Adrenal gland (tissue), 12 donors: ENCODE results near the gene MYH11. TPM values are rescaled to one million over a fixed set of nuclear protein-coding genes. Genes with fewer than 3 reads are reported as not detected.

Experiments
- DNase-seq, 7 donors: peaks; one replicate each; pipeline ENCODE4 v3.0.0-alpha.2; 2019 to 2020
- H3K27ac ChIP-seq, 5 donors: fragments of 200-600 bp; sonication (generic) in 4 of 5; 1 replicate in 3 of 5; 2 replicates in 2 of 5; pipeline versions ENCODE4 v1.5.1 to v1.8.0; 2016 to 2020; ENCODE audit warnings: mild to moderate bottlenecking in 1 of 5
- H3K27me3 ChIP-seq: fragments of 200-600 bp; 2 replicates; pipeline ENCODE4 v1.8.0; 2021
- H3K36me3 ChIP-seq, 2 donors: fragments of 200-600 bp; replicated peaks in 1 of 2; 1 replicate in 1 of 2; 2 replicates in 1 of 2; pipeline versions ENCODE4 v1.5.1 to v1.8.0; 2018 to 2022
- H3K4me1 ChIP-seq, 2 donors: fragments of 200-600 bp; replicated peaks in 1 of 2; 1 replicate in 1 of 2; 2 replicates in 1 of 2; pipeline versions ENCODE4 v1.5.1 to v1.8.0; 2018 to 2021
- H3K4me3 ChIP-seq, 4 donors: fragments of 200-600 bp; sonication (generic) in 3 of 4; one replicate each; pipeline ENCODE4 v1.5.1; 2016 to 2018
- H3K9me3 ChIP-seq, 3 donors: fragments of 200-600 bp; sonication (generic) in 1 of 3; replicated peaks in 1 of 3; 1 replicate in 2 of 3; 2 replicates in 1 of 3; pipeline versions ENCODE4 v1.5.1 to v1.8.0; 2016 to 2021
- POLR2A ChIP-seq, 2 donors: fragments of 450-650 bp; IDR thresholded peaks; one replicate each; pipeline ENCODE4 v1.6.1; 2017; ENCODE audit warnings: antibody characterized with exemption in 2 of 2, mild to moderate bottlenecking in 2 of 2, moderate library complexity in 1 of 2
- WGBS, 4 donors: extraction: QIAGEN DNeasy Blood & Tissue Kit in 2 of 4; methylation state at CpG; one replicate each; pipeline versions ENCODE4 v1.1.5 to v1.1.7; 2013 to 2017; 5-methylcytosine and 5-hydroxymethylcytosine counted together
- intact Hi-C, 2 donors: fragments of 100-400 bp; cut with DNase I; formaldehyde crosslinking; loops; one replicate each; pipeline versions ENCODE4 v1.14.1 to v1.15.0; 2022 to 2023
- polyA plus RNA-seq, 3 donors: library from polyadenylated mRNA; stranded (reverse); fragments of 200-250 nt in 2 of 3; fragments of 350-450 nt in 1 of 3; fragmentation: Illumina TruSeq in 1 of 3; extraction: RNeasy Lipid Tissue Mini Kit (QIAGEN cat#74804) in 1 of 3; gene quantifications; one replicate each; pipeline ENCODE4 v1.2.3, GENCODE V29; 2013 to 2014
- total RNA-seq, 9 donors: library from RNA; depleted of rRNA in 4 of 9; stranded (reverse); fragments of >200 nt in 4 of 9; fragments of 120-200 nt in 1 of 9; fragmentation: NEBNext Ultra II Directional in 1 of 9; extraction: Animal tissue kit (Norgen Biotek cat#: 25700) in 1 of 9; gene quantifications; one replicate each; pipeline versions ENCODE4 v1.1.0 to v1.2.4, GENCODE V29; 2013 to 2023
- TF ChIP-seq, protein P1 (sequence below), 6 experiments: fragments of 450-650 bp in 4 of 6; fragments of 200-600 bp in 2 of 6; sonication (generic) in 1 of 6; IDR thresholded peaks; 1 replicate in 5 of 6; 2 replicates in 1 of 6; pipeline versions ENCODE4 v1.5.1 to v1.8.0; 2016 to 2021; ENCODE audit warnings: antibody characterized with exemption in 6 of 6, mild to moderate bottlenecking in 2 of 6, moderate library complexity in 1 of 6
- donor health status: healthy with polysubstance abuse.
- donor health status: Bipolar disorder and iron deficiency.
- donor health status: DM: yes; HTN: yes; CAD: no.
- donor health status: DM: no; HTN: no; CAD: no.
- donor health status: DM: no; HTN: no; CAD: no.
- donor health status: DM: yes; HTN: yes; CAD: no.

Gene MYH11
- total and polyA plus RNA-seq, 12 donors = 2.4 to 45.1 (median 16.5) TPM

DNA sequence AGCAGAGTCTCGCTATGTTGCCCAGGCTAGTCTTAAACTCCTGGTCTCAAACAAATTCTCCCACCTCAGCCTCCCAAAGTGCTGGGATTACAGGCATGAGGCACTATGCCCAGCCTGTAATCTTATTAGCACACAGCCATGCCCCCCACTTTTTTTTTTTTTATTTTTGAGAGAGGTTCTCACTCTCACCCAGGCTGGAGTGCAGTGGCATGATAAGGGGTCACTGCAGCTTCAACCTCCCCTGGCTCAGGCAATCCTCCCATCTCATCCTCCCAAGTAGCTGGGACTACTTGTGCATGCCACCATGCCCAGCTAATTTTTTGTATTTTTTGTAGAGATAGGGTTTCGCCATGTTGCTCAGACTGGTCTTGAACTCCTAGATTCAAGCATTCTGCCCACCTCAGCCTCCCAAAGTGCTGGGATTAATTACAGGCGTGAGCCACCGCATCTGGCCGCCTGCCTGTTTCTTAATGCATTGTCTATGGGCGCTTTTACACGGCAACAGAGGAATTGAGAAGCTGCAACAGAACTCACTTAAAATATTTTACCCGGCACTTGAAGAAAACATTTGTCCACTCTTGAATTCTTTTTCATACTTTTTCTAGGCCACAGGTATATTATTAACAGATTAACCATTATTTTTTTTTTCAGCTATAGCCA, 40.4 kb upstream of the MYH11 start:
- no peaks in the 10 kb centered on the region for H3K36me3 ChIP-seq
- no peak overlapping the region for H3K27ac ChIP-seq
- intact Hi-C loops = no loop called here
- WGBS, 4 donors = 89 to 95% (median 93%) methylated on average over 8 of the region's 8 CpGs
- H3K9me3 ChIP-seq = no peaks in the 10 kb centered on the region
- TF ChIP-seq POLR2A (IDR thresholded peaks at IDR 0.05) = no peak
- TF ChIP-seq, protein P1, sequence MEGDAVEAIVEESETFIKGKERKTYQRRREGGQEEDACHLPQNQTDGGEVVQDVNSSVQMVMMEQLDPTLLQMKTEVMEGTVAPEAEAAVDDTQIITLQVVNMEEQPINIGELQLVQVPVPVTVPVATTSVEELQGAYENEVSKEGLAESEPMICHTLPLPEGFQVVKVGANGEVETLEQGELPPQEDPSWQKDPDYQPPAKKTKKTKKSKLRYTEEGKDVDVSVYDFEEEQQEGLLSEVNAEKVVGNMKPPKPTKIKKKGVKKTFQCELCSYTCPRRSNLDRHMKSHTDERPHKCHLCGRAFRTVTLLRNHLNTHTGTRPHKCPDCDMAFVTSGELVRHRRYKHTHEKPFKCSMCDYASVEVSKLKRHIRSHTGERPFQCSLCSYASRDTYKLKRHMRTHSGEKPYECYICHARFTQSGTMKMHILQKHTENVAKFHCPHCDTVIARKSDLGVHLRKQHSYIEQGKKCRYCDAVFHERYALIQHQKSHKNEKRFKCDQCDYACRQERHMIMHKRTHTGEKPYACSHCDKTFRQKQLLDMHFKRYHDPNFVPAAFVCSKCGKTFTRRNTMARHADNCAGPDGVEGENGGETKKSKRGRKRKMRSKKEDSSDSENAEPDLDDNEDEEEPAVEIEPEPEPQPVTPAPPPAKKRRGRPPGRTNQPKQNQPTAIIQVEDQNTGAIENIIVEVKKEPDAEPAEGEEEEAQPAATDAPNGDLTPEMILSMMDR (IDR thresholded peaks at IDR 0.05) = no peak
- no peaks in the 10 kb centered on the region for H3K4me1 ChIP-seq
- no peak for DNase-seq
- no peak overlapping the region for H3K4me3 ChIP-seq
- no peaks in the 10 kb centered on the region for H3K27me3 ChIP-seq

DNA sequence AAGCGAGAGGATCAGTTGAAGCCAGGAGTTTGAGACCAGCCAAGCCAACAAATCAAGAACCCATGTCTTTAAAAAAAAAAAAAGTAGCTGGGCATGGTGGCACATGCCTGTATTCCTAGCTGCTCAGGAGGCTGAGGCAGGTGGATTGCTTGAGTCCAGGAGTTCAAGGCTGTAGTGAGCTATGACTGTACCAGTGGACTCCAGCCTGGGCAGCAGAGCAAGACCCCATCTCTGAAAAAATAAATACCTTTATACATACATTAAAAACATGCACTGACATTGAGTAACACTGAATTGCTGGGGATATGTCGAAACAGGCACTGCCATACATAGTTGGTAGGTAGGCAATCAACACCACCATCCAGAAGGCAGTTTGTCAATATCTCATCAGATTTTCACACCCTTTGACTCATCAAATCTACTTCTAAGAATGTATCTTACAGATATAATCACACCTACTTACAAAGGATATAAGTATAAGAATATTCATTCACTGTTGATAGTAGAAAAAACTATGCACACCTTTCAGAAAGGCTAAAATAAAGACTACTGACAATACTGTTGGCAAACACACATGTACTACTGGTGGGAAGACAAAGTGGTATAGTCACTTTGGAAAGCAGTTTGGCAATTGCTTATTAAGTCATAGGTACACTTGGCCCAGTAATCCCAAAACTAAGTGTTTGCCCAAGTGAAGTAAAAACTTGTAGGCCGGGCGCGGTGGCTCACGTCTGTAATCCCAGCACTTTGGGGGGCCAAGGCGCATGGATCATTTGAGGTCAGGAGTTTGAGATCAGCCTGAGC, 37.9 kb upstream of the MYH11 start:
- 95 to 96% (median 95%) methylated on average over 7 of the region's 7 CpGs for WGBS, 4 donors
- Histone ChIP-seq H3K4me1 (no peaks in the 10 kb centered on the region), H3K9me3 (no peaks in the 10 kb centered on the region), H3K27me3 (no peaks in the 10 kb centered on the region), H3K36me3 (no peaks in the 10 kb centered on the region), H3K4me3 (no peak overlapping the region), H3K27ac (no peak overlapping the region)
- DNase-seq = no peak
- intact Hi-C loops = loop anchor here in 1 of 2 donors (5.0 kb wide), 1 partner anchor 58 kb away; no protein-coding TSS in a partner anchor
- TF ChIP-seq, protein P1 (IDR thresholded peaks at IDR 0.05) = no peak
- TF ChIP-seq POLR2A (IDR thresholded peaks at IDR 0.05) = no peak

DNA sequence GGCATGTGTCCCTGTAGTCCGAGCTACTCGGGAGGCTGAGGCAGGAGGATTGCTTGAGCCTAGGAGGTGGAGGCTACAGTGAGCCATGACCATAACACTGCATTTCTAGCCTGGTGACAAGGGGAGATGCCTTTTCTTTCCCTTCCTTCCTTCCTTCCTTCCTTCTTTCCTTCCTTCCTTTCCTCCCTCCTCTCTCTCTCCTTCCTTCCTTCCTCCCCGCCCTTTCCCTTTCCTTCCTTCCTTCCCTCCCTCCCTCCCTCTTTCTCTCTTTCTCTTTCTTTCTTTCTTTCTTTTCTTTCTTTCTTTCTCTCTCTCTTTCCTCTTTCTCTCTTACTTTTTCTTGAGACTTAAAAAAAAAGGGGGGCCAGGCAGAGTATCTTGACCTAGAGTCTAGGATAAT, 34.7 kb upstream of the MYH11 start:
- H3K9me3 ChIP-seq = no peaks in the 10 kb centered on the region
- TF ChIP-seq, protein P1 (IDR thresholded peaks at IDR 0.05) = no peak
- TF ChIP-seq POLR2A (IDR thresholded peaks at IDR 0.05) = no peak
- no peak overlapping the region for H3K4me3 ChIP-seq
- H3K36me3 ChIP-seq = no peaks in the 10 kb centered on the region
- WGBS, 4 donors = 77 to 98% (median 93%) methylated on average over 3 of the region's 3 CpGs
- DNase-seq = no peak
- no peak overlapping the region for H3K27ac ChIP-seq
- intact Hi-C loops = loop anchor here in 1 of 2 donors (5.0 kb wide), 1 partner anchor 61 kb away; no protein-coding TSS in a partner anchor
- peaks cover 16 to 20% of the 10 kb centered on the region in 2 donors for H3K4me1 ChIP-seq
- no peaks in the 10 kb centered on the region for H3K27me3 ChIP-seq
